ENCODE results near the gene ETF1.

GRCh38 chr5:138491284-138491648 lies 51.8 kb downstream of the ETF1 start:
- TF ChIP-seq CTCF (conservative IDR thresholded peaks at IDR 0.05; ENCODE audit: low read length) = no peak
- no peak for TF ChIP-seq EZH2phosphoT487 (IDR thresholded peaks at IDR 0.05; ENCODE audit: borderline replicate concordance)
